Vagina (tissue), 2 donors: ENCODE results near the gene CNTNAP5. TPM values are rescaled to one million over a fixed set of nuclear protein-coding genes. Genes with fewer than 3 reads are reported as not detected.

ENCODE experiments used
- DNase-seq, 2 donors: peaks; one replicate each; pipeline ENCODE4 v3.0.0-alpha.2; 2017; ENCODE audit errors: extremely low spot score in 2 of 2
- H3K27ac ChIP-seq: fragments of 200-600 bp; sonication (generic); one replicate; pipeline ENCODE4 v1.5.1; 2019
- H3K27me3 ChIP-seq: fragments of 200-600 bp; sonication (generic); one replicate; pipeline ENCODE4 v1.5.1; 2019
- H3K36me3 ChIP-seq, 2 donors: fragments of 200-600 bp; sonication (generic); one replicate each; pipeline ENCODE4 v1.5.1; 2017 to 2019
- H3K4me1 ChIP-seq: fragments of 200-600 bp; sonication (generic); one replicate; pipeline ENCODE4 v1.5.1; 2019
- H3K4me3 ChIP-seq, 2 donors: fragments of 200-600 bp; sonication (generic); 1 replicate in 1 of 2; 2 replicates in 1 of 2; pipeline ENCODE4 v1.5.1; 2016 to 2019
- H3K9me3 ChIP-seq: fragments of 200-600 bp; sonication (generic); one replicate; pipeline ENCODE4 v1.5.1; 2019
- POLR2A ChIP-seq, 2 donors: fragments of 450-650 bp; IDR thresholded peaks; one replicate each; pipeline ENCODE4 v1.6.1; 2017; ENCODE audit warnings: antibody characterized with exemption in 2 of 2, mild to moderate bottlenecking in 2 of 2, moderate library complexity in 2 of 2
- POLR2AphosphoS5 ChIP-seq, 2 donors: sonication (generic); formaldehyde crosslinking; IDR thresholded peaks; one replicate each; pipeline ENCODE4 v1.9.0; 2017; ENCODE audit warnings: antibody characterized with exemption in 2 of 2, mild to moderate bottlenecking in 2 of 2, low read depth in 1 of 2; ENCODE audit not compliant: insufficient read depth in 1 of 2
- intact Hi-C: fragments of 100-400 bp; cut with DNase I; formaldehyde crosslinking; loops from one replicate; pipeline ENCODE4 v1.15.1; 2023
- total RNA-seq: library from RNA; depleted of rRNA; stranded (reverse); fragments of >200 nt; gene quantifications from one replicate; pipeline ENCODE4 v1.2.3, GENCODE V29; 2016
- TF ChIP-seq, protein P1 (sequence below), 3 experiments: fragments of 450-650 bp in 2 of 3; fragments of 200-600 bp in 1 of 3; sonication (generic) in 1 of 3; IDR thresholded peaks; one replicate each; pipeline ENCODE4 v1.5.1; 2017 to 2019; ENCODE audit warnings: antibody characterized with exemption in 3 of 3, mild to moderate bottlenecking in 2 of 3, moderate library complexity in 2 of 3

Gene CNTNAP5
- total RNA-seq, 1 donor from 2014 or later: not detected

GRCh38 chr2:124138076-124138475, 113.0 kb downstream of the CNTNAP5 start:
- Histone ChIP-seq H3K4me3 (no peak overlapping the region), H3K27ac (no peak overlapping the region), H3K36me3 (no peaks in the 10 kb centered on the region), H3K4me1 (no peaks in the 10 kb centered on the region), H3K27me3 (no peaks in the 10 kb centered on the region), H3K9me3 (no peaks in the 10 kb centered on the region)
- intact Hi-C loops: no loop called here
- TF ChIP-seq, protein P1, sequence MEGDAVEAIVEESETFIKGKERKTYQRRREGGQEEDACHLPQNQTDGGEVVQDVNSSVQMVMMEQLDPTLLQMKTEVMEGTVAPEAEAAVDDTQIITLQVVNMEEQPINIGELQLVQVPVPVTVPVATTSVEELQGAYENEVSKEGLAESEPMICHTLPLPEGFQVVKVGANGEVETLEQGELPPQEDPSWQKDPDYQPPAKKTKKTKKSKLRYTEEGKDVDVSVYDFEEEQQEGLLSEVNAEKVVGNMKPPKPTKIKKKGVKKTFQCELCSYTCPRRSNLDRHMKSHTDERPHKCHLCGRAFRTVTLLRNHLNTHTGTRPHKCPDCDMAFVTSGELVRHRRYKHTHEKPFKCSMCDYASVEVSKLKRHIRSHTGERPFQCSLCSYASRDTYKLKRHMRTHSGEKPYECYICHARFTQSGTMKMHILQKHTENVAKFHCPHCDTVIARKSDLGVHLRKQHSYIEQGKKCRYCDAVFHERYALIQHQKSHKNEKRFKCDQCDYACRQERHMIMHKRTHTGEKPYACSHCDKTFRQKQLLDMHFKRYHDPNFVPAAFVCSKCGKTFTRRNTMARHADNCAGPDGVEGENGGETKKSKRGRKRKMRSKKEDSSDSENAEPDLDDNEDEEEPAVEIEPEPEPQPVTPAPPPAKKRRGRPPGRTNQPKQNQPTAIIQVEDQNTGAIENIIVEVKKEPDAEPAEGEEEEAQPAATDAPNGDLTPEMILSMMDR (IDR thresholded peaks at IDR 0.05): no peak
- TF ChIP-seq POLR2A (IDR thresholded peaks at IDR 0.05) (no peak), POLR2AphosphoS5 (IDR thresholded peaks at IDR 0.05; ENCODE audit: insufficient read depth in 1 of 2, low read depth in 1 of 2) (no peak)
- DNase-seq: no peak

DNA sequence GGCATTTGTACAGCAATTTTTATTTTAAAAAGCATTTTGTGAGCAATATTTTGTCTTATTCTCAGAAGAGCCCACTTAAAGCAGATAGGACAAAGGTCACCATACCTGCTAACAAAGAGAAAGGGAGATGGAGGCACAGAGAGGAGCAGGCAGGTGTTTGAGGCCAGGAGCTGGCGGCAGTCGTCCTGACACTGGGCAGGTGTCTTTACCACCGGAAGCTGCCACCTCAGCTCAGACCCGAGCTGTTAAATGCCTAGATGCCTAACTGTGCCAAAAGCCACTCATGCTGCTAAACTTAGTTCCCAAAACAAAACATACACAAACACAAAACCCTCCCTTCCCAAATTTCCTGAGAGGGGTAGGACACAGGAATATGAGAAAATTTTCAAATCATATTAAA, 120.9 kb downstream of the CNTNAP5 start:
- Histone ChIP-seq H3K9me3 (no peaks in the 10 kb centered on the region), H3K4me1 (no peaks in the 10 kb centered on the region), H3K36me3 (no peaks in the 10 kb centered on the region), H3K27ac (no peak overlapping the region), H3K27me3 (no peaks in the 10 kb centered on the region), H3K4me3 (no peak overlapping the region)
- intact Hi-C loops: no loop called here
- no peak for DNase-seq
- TF ChIP-seq POLR2AphosphoS5 (IDR thresholded peaks at IDR 0.05; ENCODE audit: insufficient read depth in 1 of 2, low read depth in 1 of 2) (no peak), POLR2A (IDR thresholded peaks at IDR 0.05) (no peak)
- TF ChIP-seq, protein P1 (IDR thresholded peaks at IDR 0.05): no peak

DNA sequence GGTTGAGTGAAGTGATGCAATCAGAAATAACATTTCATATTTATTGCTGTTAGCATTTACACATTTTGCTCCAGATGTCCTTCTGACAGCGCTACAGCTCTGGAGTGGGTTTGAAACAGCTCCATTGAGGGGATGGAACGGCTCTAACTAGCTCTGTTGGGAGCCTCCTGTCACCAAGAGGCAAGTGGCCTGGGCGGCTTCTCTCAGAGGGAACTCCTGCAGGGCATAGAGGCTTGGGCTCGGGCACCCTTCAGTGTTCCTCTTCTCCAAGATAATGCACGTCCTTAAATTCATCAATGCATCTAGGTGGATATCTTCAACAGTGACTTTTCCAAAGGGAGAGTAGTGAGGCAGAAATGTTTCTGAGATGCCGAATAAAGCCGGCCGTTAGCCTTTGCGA, 122.5 kb downstream of the CNTNAP5 start:
- Histone ChIP-seq H3K36me3 (no peaks in the 10 kb centered on the region), H3K4me3 (no peak overlapping the region), H3K27ac (no peak overlapping the region), H3K9me3 (no peaks in the 10 kb centered on the region), H3K4me1 (no peaks in the 10 kb centered on the region), H3K27me3 (no peaks in the 10 kb centered on the region)
- no peak for DNase-seq
- intact Hi-C loops: no loop called here
- TF ChIP-seq, protein P1 (IDR thresholded peaks at IDR 0.05): no peak
- TF ChIP-seq POLR2AphosphoS5 (IDR thresholded peaks at IDR 0.05; ENCODE audit: insufficient read depth in 1 of 2, low read depth in 1 of 2) (no peak), POLR2A (IDR thresholded peaks at IDR 0.05) (no peak)

DNA sequence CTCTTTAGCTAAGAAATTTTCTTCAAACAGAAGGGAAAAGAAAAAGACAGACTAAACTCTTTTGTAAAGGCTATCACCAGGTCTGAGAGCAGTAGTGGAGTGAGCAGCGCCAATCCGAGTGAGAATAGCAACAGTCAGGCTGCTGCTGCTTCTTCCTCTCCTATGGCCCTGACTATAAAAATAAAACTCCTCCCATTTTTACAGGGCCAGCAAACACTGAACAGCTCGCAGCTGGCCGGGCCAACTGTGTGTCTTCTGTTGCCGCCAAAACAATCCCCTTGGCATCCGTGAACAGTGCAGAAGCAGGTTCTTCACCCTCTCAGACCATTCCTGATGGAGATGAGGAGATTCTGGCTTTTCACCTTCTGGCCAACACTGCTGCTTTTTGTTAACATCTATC, 124.5 kb downstream of the CNTNAP5 start:
- DNase-seq: no peak
- intact Hi-C loops: no loop called here
- H3K36me3 ChIP-seq: no peaks in the 10 kb centered on the region
- no peak overlapping the region for H3K27ac ChIP-seq
- no peak overlapping the region for H3K4me3 ChIP-seq
- no peaks in the 10 kb centered on the region for H3K4me1 ChIP-seq
- H3K9me3 ChIP-seq: no peaks in the 10 kb centered on the region
- TF ChIP-seq POLR2A (IDR thresholded peaks at IDR 0.05) (no peak), POLR2AphosphoS5 (IDR thresholded peaks at IDR 0.05; ENCODE audit: insufficient read depth in 1 of 2, low read depth in 1 of 2) (no peak)
- TF ChIP-seq, protein P1 (IDR thresholded peaks at IDR 0.05): no peak
- no peaks in the 10 kb centered on the region for H3K27me3 ChIP-seq

DNA sequence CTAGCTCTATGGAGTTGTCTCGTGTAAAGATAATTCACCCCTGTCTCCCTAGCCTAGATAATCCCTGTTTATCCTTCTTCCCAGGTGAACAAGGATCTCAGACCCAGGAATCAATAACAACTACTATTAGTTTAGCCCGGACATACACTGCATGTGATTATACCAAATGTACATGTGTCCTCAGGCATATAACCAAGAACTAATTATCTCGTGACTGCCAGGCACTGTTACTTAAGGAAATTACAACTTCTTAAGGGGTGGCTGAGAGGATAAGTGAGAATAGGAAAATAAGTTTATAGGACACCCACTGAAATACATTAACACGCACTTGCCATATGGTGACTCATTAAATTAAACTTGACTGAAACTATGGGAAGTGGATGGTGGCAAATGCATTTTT, 126.6 kb downstream of the CNTNAP5 start:
- H3K27me3 ChIP-seq: no peaks in the 10 kb centered on the region
- no peaks in the 10 kb centered on the region for H3K4me1 ChIP-seq
- no peaks in the 10 kb centered on the region for H3K36me3 ChIP-seq
- TF ChIP-seq, protein P1 (IDR thresholded peaks at IDR 0.05): no peak
- TF ChIP-seq POLR2A (IDR thresholded peaks at IDR 0.05) (no peak), POLR2AphosphoS5 (IDR thresholded peaks at IDR 0.05; ENCODE audit: insufficient read depth in 1 of 2, low read depth in 1 of 2) (no peak)
- intact Hi-C loops: no loop called here
- no peak overlapping the region for H3K4me3 ChIP-seq
- H3K27ac ChIP-seq: no peak overlapping the region
- H3K9me3 ChIP-seq: no peaks in the 10 kb centered on the region
- DNase-seq: no peak
